Hepatic stellate cell (primary cell): ENCODE data around the gene SEZ6L.

ENCODE experiments used
- DNase-seq: peaks from one replicate; pipeline ENCODE4 v3.0.0; 2011; ENCODE audit warnings: low spot score

Gene SEZ6L

GRCh38 chr22:26428515-26429457 is 259.5 kb downstream of the SEZ6L start, which contains the start of gene ASPHD2:
TSS of gene ASPHD2 (plus strand) at chr22:26429260. CDS start at chr22:26433616, 4,356 bp downstream.
- DNase-seq = peak; percentile 59

GRCh38 chr22:26429458-26430286 is 260.4 kb downstream of the SEZ6L start:
- no peak for DNase-seq

DNA sequence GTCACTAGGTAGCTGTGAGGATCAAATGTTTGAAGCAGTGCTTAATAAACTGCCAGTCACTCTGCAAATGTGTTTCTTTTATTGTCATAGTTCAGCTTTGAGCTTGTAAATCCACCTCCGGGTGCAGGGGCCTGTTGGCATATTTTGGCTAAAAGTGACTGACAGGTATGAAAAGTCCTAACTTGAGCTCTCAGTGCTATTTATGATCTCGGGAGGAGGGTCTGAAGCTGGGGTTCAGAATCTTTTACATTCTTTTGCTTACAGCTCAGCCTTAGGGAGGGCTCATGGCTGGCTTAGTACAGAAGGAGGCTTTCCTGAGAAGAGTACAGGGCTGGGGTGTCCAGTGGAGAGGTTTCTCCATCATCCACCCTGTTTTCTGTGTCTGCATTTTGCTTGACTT is 261.3 kb downstream of the SEZ6L start:
- DNase-seq = no peak

DNA sequence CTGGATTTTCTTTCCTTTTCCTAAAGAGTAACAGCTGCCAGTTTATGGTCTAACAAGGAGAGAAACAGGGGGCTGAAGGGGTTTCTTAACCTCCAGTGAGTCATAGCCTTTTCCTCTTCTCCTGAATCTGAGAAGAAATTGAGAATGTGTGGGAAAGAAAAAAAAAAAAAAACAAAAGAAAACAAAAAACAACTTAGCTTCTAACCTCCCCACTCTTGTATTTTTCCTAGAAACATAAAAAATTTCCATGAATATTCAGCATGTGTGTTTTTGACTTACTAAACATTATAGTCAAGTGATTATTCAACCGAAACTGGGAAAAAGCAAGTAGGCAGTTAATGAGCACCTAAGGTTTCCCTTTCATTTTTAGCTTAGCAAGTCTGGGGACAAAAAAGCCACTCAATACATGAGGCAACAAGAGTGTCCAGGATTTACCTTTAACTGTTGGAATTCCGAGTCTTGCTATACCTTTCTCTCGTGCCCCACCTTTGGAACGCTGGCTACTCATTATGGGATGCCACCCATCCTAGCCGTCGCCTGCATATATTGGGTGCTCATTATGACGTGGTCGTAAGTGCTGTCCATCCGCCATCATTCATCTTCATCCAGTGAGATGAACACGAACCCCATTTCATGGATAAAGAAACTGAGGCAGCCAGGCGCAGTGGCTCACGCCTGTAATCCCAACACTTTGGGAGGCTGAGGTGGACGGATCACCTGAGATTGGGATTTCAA is 262.2 kb downstream of the SEZ6L start:
- no peak for DNase-seq

DNA sequence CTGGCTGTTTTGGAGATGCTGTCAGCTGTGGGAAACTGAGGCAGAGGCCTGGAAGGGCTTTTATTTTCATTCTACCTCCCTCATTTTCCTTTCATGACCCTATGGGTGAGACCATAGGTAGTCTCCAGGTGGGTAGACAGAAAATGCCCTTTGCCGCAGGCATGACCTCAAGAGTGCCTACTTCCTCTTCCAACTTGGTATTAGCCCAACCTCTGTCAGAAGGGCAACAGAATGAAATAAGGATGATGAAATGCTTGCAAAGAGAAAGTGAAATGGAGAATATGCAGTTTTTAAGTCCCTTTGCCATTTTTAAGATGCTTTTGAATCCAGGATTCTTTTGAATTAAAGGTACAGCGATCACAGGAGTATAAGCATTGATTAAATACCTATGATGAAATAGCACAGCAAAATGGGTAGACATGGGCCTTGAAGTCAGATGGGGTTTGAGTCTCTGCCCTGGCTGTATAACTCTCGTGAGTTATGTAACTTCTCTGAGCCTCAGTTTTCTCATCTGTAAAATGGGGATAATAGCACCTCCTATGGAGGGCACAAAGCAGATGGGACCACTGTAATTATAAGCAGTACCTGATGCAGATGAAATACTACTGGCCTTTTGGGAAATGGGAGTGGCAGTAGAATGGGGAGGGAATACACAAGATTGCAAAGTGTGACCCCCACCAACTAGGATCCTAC is 263.5 kb downstream of the SEZ6L start:
- no peak for DNase-seq
